Neuron (in vitro differentiated cells): ENCODE results near the gene TOPORS.
"Not testable (repeated sequence)": the region's sequence is repeated elsewhere in the genome, so short reads cannot be mapped to it uniquely, and the experiment has no call there.

Source experiments
- H2AFZ ChIP-seq: one replicate; pipeline ENCODE4 v1.6.1; 2013; ENCODE audit warnings: low read depth, mild to moderate bottlenecking, inconsistent platforms, low read length, moderate library complexity
- H3K27me3 ChIP-seq: one replicate; pipeline ENCODE4 v1.6.1; 2013; ENCODE audit warnings: low read length; ENCODE audit not compliant: insufficient read depth
- H3K36me3 ChIP-seq: one replicate; pipeline ENCODE4 v1.6.1; 2013; ENCODE audit warnings: low read length; ENCODE audit not compliant: insufficient read depth
- H3K4me1 ChIP-seq: one replicate; pipeline ENCODE4 v1.6.1; 2013; ENCODE audit warnings: low read length; ENCODE audit not compliant: insufficient read depth
- H3K4me3 ChIP-seq: 2 replicates; pipeline ENCODE4 v1.5.1; 2013; ENCODE audit warnings: mild to moderate bottlenecking, low read length, moderate library complexity
- H3K9me3 ChIP-seq: one replicate; pipeline ENCODE4 v1.6.1; 2013; ENCODE audit warnings: low read length

TOPORS gene

GRCh38 chr9:32552172-32552872, at the start of gene TOPORS, which contains the start of gene SMIM27:
Gene TOPORS (minus strand): TSS chr9:32552586. CDS start chr9:32552436, 150 bp downstream.
Gene SMIM27 (plus strand): TSS chr9:32552327. CDS start chr9:32552435, 108 bp downstream.
- Histone ChIP-seq H3K4me3 (peak within 1 kb of the TSS; percentile 98), H3K9me3 (peaks cover 3% of the 10 kb centered on the region), H3K4me1 (peaks cover 12% of the 10 kb centered on the region), H2AFZ (peak within 1 kb of the TSS; percentile 96), H3K36me3 (peaks cover 19% of the 10 kb centered on the region), H3K27me3 (no peaks in the 10 kb centered on the region)

GRCh38 chr9:32599021-32599420, 46.6 kb upstream of the TOPORS start:
- not testable (repeated sequence) for H3K27me3 ChIP-seq, H2AFZ ChIP-seq, H3K9me3 ChIP-seq, H3K4me3 ChIP-seq, H3K4me1 ChIP-seq, H3K36me3 ChIP-seq

- no peaks in the 10 kb centered on the region for H3K4me1 ChIP-seq
- no peaks in the 10 kb centered on the region for H3K27me3 ChIP-seq
- H3K36me3 ChIP-seq, result no peaks in the 10 kb centered on the region
- no peaks in the 10 kb centered on the region for H3K9me3 ChIP-seq
- H3K4me3 ChIP-seq, result no peak overlapping the region
- H2AFZ ChIP-seq, result no peak overlapping the region
These were observed 44.5 kb upstream of the TOPORS start for GRCh38 chr9:32596936-32597335.

- H3K27me3 ChIP-seq, result no peaks in the 10 kb centered on the region
- no peaks in the 10 kb centered on the region for H3K9me3 ChIP-seq
- no peaks in the 10 kb centered on the region for H3K4me1 ChIP-seq
- no peak overlapping the region for H3K4me3 ChIP-seq
- H2AFZ ChIP-seq, result no peak overlapping the region
- H3K36me3 ChIP-seq, result no peaks in the 10 kb centered on the region
These were observed 43.9 kb upstream of the TOPORS start for GRCh38 chr9:32596096-32596865.

- Histone ChIP-seq H3K4me3 (no peak overlapping the region), H3K4me1 (no peaks in the 10 kb centered on the region), H3K27me3 (no peaks in the 10 kb centered on the region), H3K9me3 (no peaks in the 10 kb centered on the region), H3K36me3 (no peaks in the 10 kb centered on the region), H2AFZ (no peak overlapping the region)
These were observed 38.5 kb upstream of the TOPORS start for GRCh38 chr9:32590898-32591297.

- Histone ChIP-seq H3K4me1 (no peaks in the 10 kb centered on the region), H3K9me3 (no peaks in the 10 kb centered on the region), H2AFZ (no peak overlapping the region), H3K27me3 (no peaks in the 10 kb centered on the region), H3K4me3 (no peak overlapping the region), H3K36me3 (no peaks in the 10 kb centered on the region)
These were observed 38.1 kb upstream of the TOPORS start for GRCh38 chr9:32590476-32590875.

GRCh38 chr9:32589083-32589723, 36.8 kb upstream of the TOPORS start:
- H2AFZ ChIP-seq, result no peak overlapping the region
- H3K36me3 ChIP-seq, result no peaks in the 10 kb centered on the region
- H3K4me1 ChIP-seq, result no peaks in the 10 kb centered on the region
- H3K27me3 ChIP-seq, result no peaks in the 10 kb centered on the region
- no peaks in the 10 kb centered on the region for H3K9me3 ChIP-seq
- no peak overlapping the region for H3K4me3 ChIP-seq

- H2AFZ ChIP-seq, result no peak overlapping the region
- H3K4me3 ChIP-seq, result no peak overlapping the region
- no peaks in the 10 kb centered on the region for H3K27me3 ChIP-seq
- no peaks in the 10 kb centered on the region for H3K9me3 ChIP-seq
- H3K4me1 ChIP-seq, result no peaks in the 10 kb centered on the region
- no peaks in the 10 kb centered on the region for H3K36me3 ChIP-seq
These were observed 35.5 kb upstream of the TOPORS start for GRCh38 chr9:32587901-32588300.

GRCh38 chr9:32584784-32585183, 32.4 kb upstream of the TOPORS start:
- no peak overlapping the region for H2AFZ ChIP-seq
- no peak overlapping the region for H3K4me3 ChIP-seq
- no peaks in the 10 kb centered on the region for H3K27me3 ChIP-seq

GRCh38 chr9:32581512-32582143, 29.2 kb upstream of the TOPORS start:
- H3K36me3 ChIP-seq, result no peaks in the 10 kb centered on the region
- no peaks in the 10 kb centered on the region for H3K4me1 ChIP-seq
- no peaks in the 10 kb centered on the region for H3K9me3 ChIP-seq
- no peaks in the 10 kb centered on the region for H3K27me3 ChIP-seq
- H2AFZ ChIP-seq, result no peak overlapping the region
- H3K4me3 ChIP-seq, result no peak overlapping the region

More at GRCh38 chr9:32584784-32585183, 32.4 kb upstream of the TOPORS start:
- Histone ChIP-seq H3K36me3 (no peaks in the 10 kb centered on the region), H3K4me1 (no peaks in the 10 kb centered on the region), H3K9me3 (no peaks in the 10 kb centered on the region)

- H3K36me3 ChIP-seq, result no peaks in the 10 kb centered on the region
- H3K9me3 ChIP-seq, result no peaks in the 10 kb centered on the region
- no peak overlapping the region for H3K4me3 ChIP-seq
- no peak overlapping the region for H2AFZ ChIP-seq
- H3K4me1 ChIP-seq, result no peaks in the 10 kb centered on the region
- no peaks in the 10 kb centered on the region for H3K27me3 ChIP-seq
These were observed 28.4 kb upstream of the TOPORS start for GRCh38 chr9:32580631-32581300.

GRCh38 chr9:32579706-32580331, 27.4 kb upstream of the TOPORS start:
- Histone ChIP-seq H3K36me3 (no peaks in the 10 kb centered on the region), H3K9me3 (no peaks in the 10 kb centered on the region), H3K4me1 (no peaks in the 10 kb centered on the region), H3K4me3 (no peak overlapping the region), H2AFZ (no peak overlapping the region), H3K27me3 (no peaks in the 10 kb centered on the region)
